Lung (tissue), 12 donors: Measurements from ENCODE around the gene DEGS1. TPM values are rescaled to one million over a fixed set of nuclear protein-coding genes. Genes with fewer than 3 reads are reported as not detected.

Experiments used
- ATAC-seq: fragments of 200-7000 bp; cut with Tn5 transposase; one replicate; pipeline ENCODE4 v1.9.1; 2020; ENCODE audit warnings: moderate number of reproducible peaks; ENCODE audit not compliant: insufficient read depth, low FRiP score
- DNase-seq, 3 donors: peaks; one replicate each; pipeline ENCODE4 v3.0.0-alpha.2; 2013 to 2017
- H3K27ac ChIP-seq, 2 donors: one replicate each; pipeline ENCODE4 v1.5.1; 2013; ENCODE audit warnings: mild to moderate bottlenecking in 2 of 2, moderate library complexity in 2 of 2, control low read depth in 1 of 2, inconsistent platforms in 1 of 2, low read depth in 1 of 2, low read length in 1 of 2
- H3K27me3 ChIP-seq, 3 donors: one replicate each; pipeline ENCODE4 v1.5.1; 2013; ENCODE audit warnings: low read length in 2 of 3; ENCODE audit not compliant: control insufficient read depth in 3 of 3, insufficient read depth in 3 of 3
- H3K36me3 ChIP-seq, 4 donors: one replicate each; pipeline ENCODE4 v1.5.1; 2013; ENCODE audit warnings: low read length in 4 of 4, mild to moderate bottlenecking in 1 of 4, moderate library complexity in 1 of 4; ENCODE audit not compliant: control insufficient read depth in 4 of 4, insufficient read depth in 4 of 4
- H3K4me1 ChIP-seq, 5 donors: one replicate each; pipeline ENCODE4 v1.5.1; 2013; ENCODE audit warnings: low read length in 5 of 5, mild to moderate bottlenecking in 2 of 5, moderate library complexity in 1 of 5; ENCODE audit not compliant: control insufficient read depth in 5 of 5, insufficient read depth in 5 of 5
- H3K4me3 ChIP-seq: one replicate; pipeline ENCODE4 v1.5.1; 2013; ENCODE audit warnings: mild to moderate bottlenecking, control low read depth, moderate library complexity
- H3K9ac ChIP-seq, 2 donors: one replicate each; pipeline ENCODE4 v1.5.1; 2013; ENCODE audit warnings: low read length in 2 of 2, control low read depth in 1 of 2; ENCODE audit not compliant: insufficient read depth in 1 of 2
- H3K9me3 ChIP-seq, 4 donors: one replicate each; pipeline ENCODE4 v1.5.1; 2013; ENCODE audit warnings: low read length in 3 of 4, mild to moderate bottlenecking in 1 of 4, moderate library complexity in 1 of 4; ENCODE audit not compliant: control insufficient read depth in 4 of 4, insufficient read depth in 3 of 4
- WGBS, 2 donors: extraction: QIAGEN DNeasy Blood & Tissue Kit; methylation state at CpG; one replicate each; pipeline ENCODE4 v1.1.7; 2013; 5-methylcytosine and 5-hydroxymethylcytosine counted together
- polyA plus RNA-seq, 2 donors: library from polyadenylated mRNA; stranded (reverse); fragments of 200-250 nt; gene quantifications; one replicate each; pipeline ENCODE4 v1.2.1, GENCODE V29; 2013
- total RNA-seq, 2 donors: library from RNA; depleted of rRNA in 1 of 2; stranded (reverse); fragments of >200 nt in 1 of 2; gene quantifications; one replicate each; pipeline ENCODE4 v1.2.1, GENCODE V29; 2014 to 2021
- TF ChIP-seq, protein P1 (sequence below): IDR thresholded peaks from 2 replicates; pipeline ENCODE4 v1.5.1; 2012; ENCODE audit warnings: mild to moderate bottlenecking; ENCODE audit errors: control extremely low read depth, extremely low read depth
- donor health status: control.
- donor health status: control.
- donor health status: Bipolar disorder and iron deficiency.
- donor health status: healthy.
- donor health status: DM: yes; HTN: yes; CAD: no.

The DEGS1 gene
- total and polyA plus RNA-seq, 4 donors: 41.2 to 69.7 (median 67.2) TPM

- TF ChIP-seq, protein P1, sequence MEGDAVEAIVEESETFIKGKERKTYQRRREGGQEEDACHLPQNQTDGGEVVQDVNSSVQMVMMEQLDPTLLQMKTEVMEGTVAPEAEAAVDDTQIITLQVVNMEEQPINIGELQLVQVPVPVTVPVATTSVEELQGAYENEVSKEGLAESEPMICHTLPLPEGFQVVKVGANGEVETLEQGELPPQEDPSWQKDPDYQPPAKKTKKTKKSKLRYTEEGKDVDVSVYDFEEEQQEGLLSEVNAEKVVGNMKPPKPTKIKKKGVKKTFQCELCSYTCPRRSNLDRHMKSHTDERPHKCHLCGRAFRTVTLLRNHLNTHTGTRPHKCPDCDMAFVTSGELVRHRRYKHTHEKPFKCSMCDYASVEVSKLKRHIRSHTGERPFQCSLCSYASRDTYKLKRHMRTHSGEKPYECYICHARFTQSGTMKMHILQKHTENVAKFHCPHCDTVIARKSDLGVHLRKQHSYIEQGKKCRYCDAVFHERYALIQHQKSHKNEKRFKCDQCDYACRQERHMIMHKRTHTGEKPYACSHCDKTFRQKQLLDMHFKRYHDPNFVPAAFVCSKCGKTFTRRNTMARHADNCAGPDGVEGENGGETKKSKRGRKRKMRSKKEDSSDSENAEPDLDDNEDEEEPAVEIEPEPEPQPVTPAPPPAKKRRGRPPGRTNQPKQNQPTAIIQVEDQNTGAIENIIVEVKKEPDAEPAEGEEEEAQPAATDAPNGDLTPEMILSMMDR: no peak
- no peaks in the 10 kb centered on the region for H3K9me3 ChIP-seq
- H3K4me3 ChIP-seq: no peak overlapping the region
- DNase-seq (no peak), ATAC-seq (no peak)
- H3K9ac ChIP-seq: no peak overlapping the region
- H3K27me3 ChIP-seq: no peaks in the 10 kb centered on the region
- 79 to 81% methylated on average over 5 of the region's 5 CpGs for WGBS, 2 donors
- H3K4me1 ChIP-seq: peaks cover 0 to 9% (median 6%) of the 10 kb centered on the region in 5 donors
- H3K36me3 ChIP-seq: no peaks in the 10 kb centered on the region
- H3K27ac ChIP-seq: no peak overlapping the region
Observed at GRCh38 chr1:224219011-224219611, 36.1 kb downstream of the DEGS1 start.

GRCh38 chr1:224219612-224220059 is 36.6 kb downstream of the DEGS1 start:
- Histone ChIP-seq H3K9me3 (no peaks in the 10 kb centered on the region), H3K27ac (no peak overlapping the region), H3K27me3 (no peaks in the 10 kb centered on the region), H3K4me1 (peaks cover 2 to 13% (median 6%) of the 10 kb centered on the region in 5 donors), H3K4me3 (no peak overlapping the region), H3K9ac (no peak overlapping the region), H3K36me3 (no peaks in the 10 kb centered on the region)
- TF ChIP-seq, protein P1: no peak
- WGBS, 2 donors: 56 to 81% methylated on average over 7 of the region's 7 CpGs
- DNase-seq: peak in 1 of 3 donors; percentile 42
- ATAC-seq: no peak

DNA sequence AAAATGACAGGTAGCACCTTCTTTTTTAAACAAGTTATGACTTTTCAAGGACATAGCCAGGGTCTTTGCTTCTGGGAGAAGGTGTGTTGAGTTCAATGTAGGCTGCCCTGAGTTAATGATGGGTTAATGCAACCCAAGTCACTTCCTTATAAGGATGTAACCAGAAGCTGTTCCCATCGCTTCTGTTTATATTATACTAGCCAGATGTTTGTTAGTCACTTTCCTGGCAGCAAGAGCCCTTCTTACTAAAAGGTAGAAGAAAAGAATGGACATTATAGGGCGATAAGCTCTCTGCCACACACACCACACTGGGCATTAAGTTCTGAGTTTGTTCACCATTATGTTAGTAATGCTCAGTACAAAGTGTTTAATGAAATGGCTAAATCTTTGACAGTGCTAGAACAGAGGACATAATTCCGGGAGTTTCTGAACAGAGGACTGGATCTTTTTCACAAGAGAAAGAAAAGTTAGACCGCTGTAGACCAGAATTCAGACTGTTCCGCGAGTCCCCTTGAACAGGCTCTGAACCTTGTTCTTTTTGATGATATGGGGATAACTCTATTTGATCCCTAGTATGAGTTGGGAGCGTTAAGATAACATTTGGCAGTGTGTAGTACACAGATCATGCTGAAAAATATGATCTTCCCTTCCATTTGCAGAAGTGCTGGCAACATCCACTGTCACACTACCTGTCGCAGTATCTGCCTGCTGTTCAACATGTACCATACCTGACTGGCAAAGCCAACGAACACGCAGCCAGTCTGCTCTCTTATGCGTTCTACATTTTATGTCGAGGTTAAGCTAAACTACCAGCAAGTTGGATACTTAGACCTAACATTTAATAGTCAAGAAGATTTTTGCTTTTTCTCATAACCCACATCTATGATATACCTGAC is 41.0 kb downstream of the DEGS1 start:
- H3K9ac ChIP-seq: peak overlapping the region in 1 of 2 donors; percentile 7
- WGBS, 2 donors: 68 to 81% methylated on average over 12 of the region's 12 CpGs
- H3K4me3 ChIP-seq: no peak overlapping the region
- H3K4me1 ChIP-seq: peaks cover 2 to 13% (median 6%) of the 10 kb centered on the region in 5 donors
- no peaks in the 10 kb centered on the region for H3K9me3 ChIP-seq
- peak overlapping the region in 1 of 2 donors; percentile 14 for H3K27ac ChIP-seq
- no peaks in the 10 kb centered on the region for H3K27me3 ChIP-seq
- TF ChIP-seq, protein P1: no peak
- peaks cover 0 to 10% (median 6%) of the 10 kb centered on the region in 4 donors for H3K36me3 ChIP-seq
- peak in 2 of 3 donors; percentile 64 to 71 for DNase-seq
- no peak for ATAC-seq
